ENCODE data around the gene DLG4.

DLG4 gene

GRCh38 chr17:7176841-7177190 lies 42.8 kb downstream of the DLG4 start:
- H2AFZ ChIP-seq = peak overlapping the region; percentile 86
- no peaks in the 10 kb centered on the region for H3K79me2 ChIP-seq
- TF ChIP-seq, protein P1, sequence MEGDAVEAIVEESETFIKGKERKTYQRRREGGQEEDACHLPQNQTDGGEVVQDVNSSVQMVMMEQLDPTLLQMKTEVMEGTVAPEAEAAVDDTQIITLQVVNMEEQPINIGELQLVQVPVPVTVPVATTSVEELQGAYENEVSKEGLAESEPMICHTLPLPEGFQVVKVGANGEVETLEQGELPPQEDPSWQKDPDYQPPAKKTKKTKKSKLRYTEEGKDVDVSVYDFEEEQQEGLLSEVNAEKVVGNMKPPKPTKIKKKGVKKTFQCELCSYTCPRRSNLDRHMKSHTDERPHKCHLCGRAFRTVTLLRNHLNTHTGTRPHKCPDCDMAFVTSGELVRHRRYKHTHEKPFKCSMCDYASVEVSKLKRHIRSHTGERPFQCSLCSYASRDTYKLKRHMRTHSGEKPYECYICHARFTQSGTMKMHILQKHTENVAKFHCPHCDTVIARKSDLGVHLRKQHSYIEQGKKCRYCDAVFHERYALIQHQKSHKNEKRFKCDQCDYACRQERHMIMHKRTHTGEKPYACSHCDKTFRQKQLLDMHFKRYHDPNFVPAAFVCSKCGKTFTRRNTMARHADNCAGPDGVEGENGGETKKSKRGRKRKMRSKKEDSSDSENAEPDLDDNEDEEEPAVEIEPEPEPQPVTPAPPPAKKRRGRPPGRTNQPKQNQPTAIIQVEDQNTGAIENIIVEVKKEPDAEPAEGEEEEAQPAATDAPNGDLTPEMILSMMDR (IDR thresholded peaks at IDR 0.05) = no peak
- peak overlapping the region; percentile 71 for H3K4me3 ChIP-seq (ENCODE audit: low read depth, low read length)
- H3K36me3 ChIP-seq (ENCODE audit: control insufficient read depth, insufficient read depth, low read length) = no peaks in the 10 kb centered on the region
- no peaks in the 10 kb centered on the region for H3K27me3 ChIP-seq (ENCODE audit: control insufficient read depth, insufficient read depth, low read length)
- no peak overlapping the region for H3K9ac ChIP-seq
- no peaks in the 10 kb centered on the region for H3K9me3 ChIP-seq (ENCODE audit: control insufficient read depth, low read length)
- H3K4me1 ChIP-seq = peaks cover 16% of the 10 kb centered on the region
- H3K27ac ChIP-seq = peak overlapping the region; percentile 3
- peak overlapping the region; percentile 95 for H3K4me2 ChIP-seq (ENCODE audit: low read length)

- Histone ChIP-seq H3K36me3 (ENCODE audit: control insufficient read depth, insufficient read depth, low read length) (no peaks in the 10 kb centered on the region), H3K9me3 (ENCODE audit: control insufficient read depth, low read length) (no peaks in the 10 kb centered on the region), H3K4me3 (ENCODE audit: low read depth, low read length) (peak overlapping the region; percentile 71), H3K79me2 (no peaks in the 10 kb centered on the region), H3K27me3 (ENCODE audit: control insufficient read depth, insufficient read depth, low read length) (no peaks in the 10 kb centered on the region), H3K9ac (no peak overlapping the region), H3K4me1 (peaks cover 16% of the 10 kb centered on the region), H2AFZ (peak overlapping the region; percentile 86), H3K27ac (no peak overlapping the region), H3K4me2 (ENCODE audit: low read length) (peak overlapping the region; percentile 95)
- TF ChIP-seq, protein P1 (IDR thresholded peaks at IDR 0.05) = no peak
Measured at GRCh38 chr17:7176107-7176840, 43.4 kb downstream of the DLG4 start.

- H3K9ac ChIP-seq = no peak overlapping the region
- H3K27me3 ChIP-seq (ENCODE audit: control insufficient read depth, insufficient read depth, low read length) = no peaks in the 10 kb centered on the region
- H3K4me1 ChIP-seq = peaks cover 16% of the 10 kb centered on the region
- H3K36me3 ChIP-seq (ENCODE audit: control insufficient read depth, insufficient read depth, low read length) = no peaks in the 10 kb centered on the region
- no peak overlapping the region for H3K4me3 ChIP-seq (ENCODE audit: low read depth, low read length)
- H3K9me3 ChIP-seq (ENCODE audit: control insufficient read depth, low read length) = no peaks in the 10 kb centered on the region
- H3K79me2 ChIP-seq = no peaks in the 10 kb centered on the region
- no peak overlapping the region for H2AFZ ChIP-seq
- TF ChIP-seq, protein P1 (IDR thresholded peaks at IDR 0.05) = no peak
- no peak overlapping the region for H3K27ac ChIP-seq
- peak overlapping the region; percentile 95 for H3K4me2 ChIP-seq (ENCODE audit: low read length)
Measured at GRCh38 chr17:7175330-7175733, 44.3 kb downstream of the DLG4 start.

DNA sequence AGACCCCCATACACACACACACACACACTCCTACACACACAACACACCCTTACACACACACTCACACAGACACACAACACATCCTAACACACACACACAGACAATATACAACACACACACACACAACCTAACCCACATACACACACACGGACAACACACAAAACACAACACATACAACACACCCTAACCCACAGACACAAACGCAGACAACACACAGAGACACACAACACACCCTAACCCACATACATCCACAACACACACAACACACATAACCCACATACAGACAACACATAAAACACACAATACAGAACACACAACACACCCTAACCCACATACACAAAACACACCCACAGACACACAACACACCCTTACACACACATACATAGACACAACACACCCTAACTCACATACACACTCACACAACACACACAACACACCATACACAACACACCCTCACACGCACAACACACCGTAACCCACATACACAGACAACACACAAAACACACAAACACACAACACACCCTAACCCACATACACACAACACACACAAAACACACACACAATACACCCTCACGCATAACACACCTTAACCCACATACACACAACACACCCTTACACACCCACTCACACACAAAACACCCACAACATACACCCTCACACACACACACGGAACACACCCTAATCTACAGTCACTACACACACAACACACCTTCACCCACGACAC lies 44.9 kb downstream of the DLG4 start:
- no peaks in the 10 kb centered on the region for H3K36me3 ChIP-seq (ENCODE audit: control insufficient read depth, insufficient read depth, low read length)
- no peak overlapping the region for H3K27ac ChIP-seq
- H3K9ac ChIP-seq = no peak overlapping the region
- H3K79me2 ChIP-seq = no peaks in the 10 kb centered on the region
- peaks cover 16% of the 10 kb centered on the region for H3K4me1 ChIP-seq
- no peak overlapping the region for H3K4me2 ChIP-seq (ENCODE audit: low read length)
- H2AFZ ChIP-seq = no peak overlapping the region
- TF ChIP-seq, protein P1 (IDR thresholded peaks at IDR 0.05) = no peak
- H3K27me3 ChIP-seq (ENCODE audit: control insufficient read depth, insufficient read depth, low read length) = no peaks in the 10 kb centered on the region
- H3K4me3 ChIP-seq (ENCODE audit: low read depth, low read length) = no peak overlapping the region
- H3K9me3 ChIP-seq (ENCODE audit: control insufficient read depth, low read length) = no peaks in the 10 kb centered on the region
